ENCODE results near the gene COL4A5. TPM values are rescaled to one million over a fixed set of nuclear protein-coding genes. Genes with fewer than 3 reads are reported as not detected.
"Not testable (repeated sequence)": the region's sequence is repeated elsewhere in the genome, so short reads cannot be mapped to it uniquely, and the experiment has no call there.

COL4A5 gene
- total RNA-seq (2014; rRNA removed; shearing (Covaris generic); ENCODE audit: low replicate concordance): 6.3 and 25.6 TPM in 2 replicates

DNA sequence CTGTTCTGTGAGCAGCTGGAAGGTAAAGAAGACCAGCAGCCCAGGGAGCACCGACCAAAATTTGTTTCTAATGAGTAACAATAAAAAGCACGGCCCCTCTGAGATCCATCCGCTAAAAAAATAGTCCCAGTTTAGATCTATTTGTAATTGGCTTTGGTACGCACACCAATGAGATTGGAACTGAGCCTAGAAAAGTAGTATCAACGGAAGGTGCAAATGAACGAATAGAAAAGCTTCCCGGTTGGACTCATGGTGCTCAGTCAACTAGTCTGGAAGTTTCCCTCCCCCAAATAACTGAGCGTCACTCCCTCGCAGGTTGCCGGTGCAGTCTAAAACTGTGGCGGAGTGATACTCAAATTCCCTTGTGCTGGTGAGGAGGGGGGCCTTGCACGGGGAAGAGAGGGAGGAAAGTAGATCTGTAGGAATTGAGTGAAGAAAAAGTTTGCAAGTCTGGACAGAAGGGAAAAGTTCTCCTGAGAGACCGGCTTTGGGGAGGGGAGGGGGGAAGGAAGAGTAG is at the start of gene COL4A5:
COL4A5 (plus strand) TSS at position 413 of the 517 bp plus-strand sequence. CDS start 288 bp downstream, outside the sequence.
- H3K36me3 ChIP-seq: no peaks in the 10 kb centered on the region
- no peaks in the 10 kb centered on the region for H3K9me3 ChIP-seq
- no peaks in the 10 kb centered on the region for H3K27me3 ChIP-seq
- peak within 1 kb of the TSS; percentile 58 for H3K4me3 ChIP-seq
- peak; percentile 71 for DNase-seq

GRCh38 chrX:108390976-108391717 is 48.5 kb upstream of the COL4A5 start:
- not testable (repeated sequence) for H3K4me3 ChIP-seq

GRCh38 chrX:108396188-108396891 is 43.3 kb upstream of the COL4A5 start:
- Histone ChIP-seq H3K36me3 (no peaks in the 10 kb centered on the region), H3K27me3 (no peaks in the 10 kb centered on the region), H3K9me3 (no peaks in the 10 kb centered on the region), H3K4me3 (no peak overlapping the region)
- DNase-seq: no peak

More at GRCh38 chrX:108390976-108391717, 48.5 kb upstream of the COL4A5 start:
- DNase-seq, H3K9me3 ChIP-seq, H3K27me3 ChIP-seq, H3K36me3 ChIP-seq: not testable (repeated sequence)

DNA sequence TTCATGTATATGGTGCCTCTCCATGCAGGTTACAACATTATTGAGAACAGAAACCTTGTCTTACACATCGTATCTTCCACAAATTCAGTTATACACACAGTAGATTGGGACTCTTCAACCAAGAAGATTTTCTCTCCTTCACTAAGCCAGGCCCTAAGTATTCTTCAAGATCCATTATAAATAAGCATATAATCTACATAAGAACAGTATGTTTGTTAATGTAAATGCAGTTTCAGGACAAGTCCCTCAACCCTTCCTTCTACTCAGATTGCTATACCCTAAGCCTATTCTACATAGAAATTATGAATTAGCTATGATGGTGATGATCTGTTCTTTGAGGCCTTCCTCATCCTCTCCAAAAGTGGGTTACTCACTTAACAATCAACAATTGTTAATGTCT is 42.7 kb upstream of the COL4A5 start:
- no peaks in the 10 kb centered on the region for H3K36me3 ChIP-seq
- no peaks in the 10 kb centered on the region for H3K9me3 ChIP-seq
- no peaks in the 10 kb centered on the region for H3K27me3 ChIP-seq
- no peak for DNase-seq
- H3K4me3 ChIP-seq: no peak overlapping the region

- Histone ChIP-seq H3K9me3 (no peaks in the 10 kb centered on the region), H3K4me3 (no peak overlapping the region), H3K36me3 (no peaks in the 10 kb centered on the region), H3K27me3 (no peaks in the 10 kb centered on the region)
- peak; percentile 48 for DNase-seq
Observed at GRCh38 chrX:108397627-108398391, 41.8 kb upstream of the COL4A5 start.

DNA sequence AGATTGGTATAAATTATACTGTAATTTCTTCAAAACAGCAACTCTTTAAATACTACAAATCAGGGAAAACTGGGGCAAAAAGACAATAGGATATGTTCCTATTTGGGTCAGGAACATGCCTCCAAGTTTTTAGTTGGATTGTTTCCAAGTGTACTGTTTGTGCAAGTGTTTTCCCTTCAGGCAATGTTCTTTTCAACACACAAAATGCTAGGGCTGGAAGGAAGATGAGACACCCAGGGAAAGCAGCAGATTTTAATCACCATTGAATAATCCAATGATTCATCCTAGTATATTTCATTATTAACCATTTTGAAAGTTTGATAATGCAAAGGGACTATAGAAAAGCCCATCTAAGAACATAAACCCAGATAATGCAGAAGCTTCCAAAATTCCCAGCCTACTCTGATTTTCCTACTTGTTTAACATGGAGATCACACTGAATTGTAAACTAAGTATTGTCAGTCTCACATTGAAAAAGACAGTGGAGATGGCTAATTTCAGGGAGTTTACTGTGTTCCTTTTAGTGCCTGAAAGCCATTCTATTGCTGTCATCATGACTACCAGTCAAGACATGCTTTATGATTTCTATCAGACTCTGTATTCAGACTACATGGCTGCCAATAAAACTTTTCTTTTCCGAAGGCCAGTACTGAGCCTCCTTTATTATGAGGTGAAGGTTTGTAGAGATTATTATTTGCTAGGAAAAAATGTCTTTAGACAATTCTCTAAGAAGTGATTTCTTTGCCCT is 40.0 kb upstream of the COL4A5 start:
- H3K9me3 ChIP-seq: no peaks in the 10 kb centered on the region
- H3K36me3 ChIP-seq: no peaks in the 10 kb centered on the region

GRCh38 chrX:108412783-108413182 is 26.9 kb upstream of the COL4A5 start:
- no peaks in the 10 kb centered on the region for H3K36me3 ChIP-seq
- no peaks in the 10 kb centered on the region for H3K27me3 ChIP-seq
- no peaks in the 10 kb centered on the region for H3K9me3 ChIP-seq
- DNase-seq: no peak
- no peak overlapping the region for H3K4me3 ChIP-seq

More for the DNA sequence above, 40.0 kb upstream of the COL4A5 start:
- no peak overlapping the region for H3K4me3 ChIP-seq
- DNase-seq: peak; percentile 12
- H3K27me3 ChIP-seq: no peaks in the 10 kb centered on the region

DNA sequence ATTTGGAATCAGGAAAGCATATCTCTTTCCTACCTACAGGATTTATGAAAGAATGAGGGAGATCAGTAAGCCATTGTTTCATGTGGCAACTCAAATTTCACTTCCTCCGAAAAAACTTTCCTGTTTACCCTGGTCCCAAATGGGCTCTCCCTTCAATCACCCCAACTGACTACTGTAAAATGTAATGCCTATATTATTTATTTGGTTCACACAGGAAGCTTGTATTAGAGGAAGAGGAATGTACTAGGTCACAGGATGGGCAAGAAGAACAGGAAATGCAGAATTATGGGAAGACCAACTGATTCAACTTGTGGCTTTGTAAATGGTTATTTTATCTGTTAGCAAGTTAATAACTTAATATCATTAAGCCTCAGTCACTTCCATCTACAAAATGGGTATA is 24.5 kb upstream of the COL4A5 start:
- no peak for DNase-seq
- no peaks in the 10 kb centered on the region for H3K36me3 ChIP-seq
- H3K9me3 ChIP-seq: no peaks in the 10 kb centered on the region
- no peaks in the 10 kb centered on the region for H3K27me3 ChIP-seq
- H3K4me3 ChIP-seq: no peak overlapping the region

- H3K27me3 ChIP-seq: no peaks in the 10 kb centered on the region
- no peaks in the 10 kb centered on the region for H3K9me3 ChIP-seq
- peak; percentile 1 for DNase-seq
- H3K4me3 ChIP-seq: no peak overlapping the region
- no peaks in the 10 kb centered on the region for H3K36me3 ChIP-seq
Observed at GRCh38 chrX:108415891-108416290, 23.7 kb upstream of the COL4A5 start.

GRCh38 chrX:108417257-108417656 is 22.4 kb upstream of the COL4A5 start:
- DNase-seq: no peak
- Histone ChIP-seq H3K9me3 (no peaks in the 10 kb centered on the region), H3K36me3 (no peaks in the 10 kb centered on the region), H3K4me3 (no peak overlapping the region), H3K27me3 (no peaks in the 10 kb centered on the region)

DNA sequence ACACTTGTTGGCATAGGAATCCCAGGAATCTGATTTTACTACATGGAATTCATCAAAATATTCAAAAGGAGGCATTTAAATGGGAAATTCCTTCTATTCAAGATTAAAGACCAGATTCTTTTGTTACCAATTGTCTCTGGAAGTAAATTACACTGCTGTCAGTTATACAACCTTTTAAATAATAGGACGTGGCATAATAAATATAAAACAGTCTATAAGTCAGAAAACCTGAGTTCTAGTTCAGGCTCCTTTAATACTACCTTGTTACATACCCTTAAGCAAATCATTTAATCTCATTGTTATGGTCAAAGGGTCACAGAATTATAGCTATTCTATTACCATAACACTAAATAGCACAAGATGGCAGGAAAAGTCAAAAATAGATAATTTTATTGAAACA is 20.2 kb upstream of the COL4A5 start:
- H3K27me3 ChIP-seq: no peaks in the 10 kb centered on the region
- DNase-seq: no peak
- H3K4me3 ChIP-seq: no peak overlapping the region
- no peaks in the 10 kb centered on the region for H3K9me3 ChIP-seq
- no peaks in the 10 kb centered on the region for H3K36me3 ChIP-seq

GRCh38 chrX:108420481-108420880 is 19.2 kb upstream of the COL4A5 start:
- no peaks in the 10 kb centered on the region for H3K27me3 ChIP-seq
- H3K9me3 ChIP-seq: no peaks in the 10 kb centered on the region
- no peaks in the 10 kb centered on the region for H3K36me3 ChIP-seq
- DNase-seq: no peak
- no peak overlapping the region for H3K4me3 ChIP-seq

- no peaks in the 10 kb centered on the region for H3K9me3 ChIP-seq
- no peaks in the 10 kb centered on the region for H3K36me3 ChIP-seq
- no peak overlapping the region for H3K4me3 ChIP-seq
- DNase-seq: no peak
- H3K27me3 ChIP-seq: no peaks in the 10 kb centered on the region
Observed at GRCh38 chrX:108426262-108426661, 13.4 kb upstream of the COL4A5 start.

DNA sequence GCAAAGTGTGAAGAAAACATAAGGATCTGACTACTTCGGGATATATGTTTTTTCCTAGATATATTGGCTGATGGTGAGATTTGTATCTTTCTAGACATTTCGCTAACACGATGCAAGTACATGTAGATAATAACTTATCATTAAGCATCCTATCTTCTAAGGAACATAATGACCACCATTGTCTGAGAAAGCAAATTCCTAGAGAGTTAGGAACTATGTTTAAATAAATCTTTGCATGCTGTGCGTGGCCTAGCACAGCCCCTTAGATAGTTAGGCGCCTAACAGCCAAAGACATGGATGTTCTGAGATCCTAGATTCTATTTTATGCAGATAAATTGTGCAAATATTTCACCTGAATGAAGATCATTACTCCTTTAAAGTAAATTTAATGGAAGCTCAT is 4.4 kb upstream of the COL4A5 start:
- Histone ChIP-seq H3K9me3 (no peaks in the 10 kb centered on the region), H3K4me3 (no peak overlapping the region), H3K27me3 (no peaks in the 10 kb centered on the region), H3K36me3 (no peaks in the 10 kb centered on the region)
- DNase-seq: no peak

DNA sequence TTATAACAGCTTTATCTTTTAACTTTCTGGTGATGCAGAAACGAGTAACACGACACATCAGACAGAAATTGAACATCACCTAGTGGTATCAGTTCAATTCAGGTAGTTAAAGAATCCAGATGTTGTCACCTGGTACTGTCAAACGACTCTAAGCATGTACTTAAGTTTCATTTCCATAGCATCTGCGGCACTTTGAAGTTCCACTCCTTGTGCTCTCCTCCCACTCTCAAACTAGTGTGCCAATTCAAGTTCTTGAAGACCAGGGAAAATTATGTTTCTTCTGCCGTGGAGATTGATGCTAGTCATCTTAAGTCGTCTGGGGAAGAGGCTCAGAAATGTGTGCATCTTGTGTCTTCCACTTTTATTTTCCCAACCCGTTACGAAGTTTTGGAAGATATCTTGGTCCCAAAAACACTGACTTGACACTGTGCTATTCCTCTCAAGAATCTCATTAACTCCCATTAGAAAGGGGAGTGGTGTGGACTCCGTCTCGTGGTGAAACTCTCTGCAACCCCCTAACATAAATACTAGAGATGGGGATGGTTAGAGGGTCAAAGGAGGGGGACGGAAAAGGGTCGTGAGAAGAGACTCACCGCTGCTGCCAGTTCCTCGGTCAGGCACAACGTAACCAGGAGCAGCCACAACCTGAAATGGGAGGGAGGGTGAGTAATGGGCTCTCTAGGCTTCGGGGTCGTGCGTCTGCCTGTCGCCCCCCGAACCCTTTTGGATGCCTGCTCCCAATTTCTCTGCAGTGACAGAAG is 2.1 kb upstream of the COL4A5 start:
- H3K9me3 ChIP-seq: no peaks in the 10 kb centered on the region
- H3K36me3 ChIP-seq: no peaks in the 10 kb centered on the region
- DNase-seq: no peak
- no peak overlapping the region for H3K4me3 ChIP-seq
- no peaks in the 10 kb centered on the region for H3K27me3 ChIP-seq

Measured in MG63 (cell line).